Measurements from ENCODE around the gene TFPT. TPM values are rescaled to one million over a fixed set of nuclear protein-coding genes. Genes with fewer than 3 reads are reported as not detected.

TFPT gene
- total RNA-seq, 2 donors from 2014 or later: 6.5 to 11.9 TPM

DNA sequence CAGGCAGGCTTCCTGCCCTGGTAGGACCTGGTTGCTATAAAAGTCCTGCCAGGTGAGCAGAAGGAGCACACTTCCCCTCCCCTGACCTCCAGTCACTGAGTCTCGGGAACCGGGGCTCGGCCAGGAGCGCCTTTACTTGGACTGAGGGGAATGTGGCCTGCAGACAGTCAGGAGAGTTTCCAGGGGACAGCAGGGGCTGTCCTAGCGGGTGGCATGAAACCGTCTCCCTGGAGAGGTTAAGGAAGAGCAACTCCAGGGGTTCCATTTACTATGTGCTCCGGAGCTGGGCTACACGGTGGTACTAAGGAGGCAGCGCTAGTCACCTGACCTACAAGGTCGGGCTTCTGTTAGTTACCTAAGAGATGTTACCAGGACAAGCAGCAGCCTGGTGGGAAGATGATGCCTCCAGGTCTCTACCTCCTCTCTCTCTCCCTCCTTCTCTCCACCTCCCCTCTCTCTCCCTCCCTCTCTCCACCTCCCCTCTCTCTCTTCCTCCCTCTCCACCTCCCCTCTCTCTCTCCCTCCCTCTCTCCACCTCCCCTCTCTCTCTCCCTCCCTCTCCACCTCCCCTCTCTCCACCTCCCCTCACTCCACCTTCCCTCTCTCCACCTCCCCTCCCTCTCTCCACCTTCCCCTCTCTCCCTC, 18.0 kb upstream of the TFPT start:
- Histone ChIP-seq H3K27ac (no peak overlapping the region), H3K4me1 (peaks cover 21% of the 10 kb centered on the region), H3K36me3 (replicated peaks in 1 of 2; ENCODE audit: insufficient read depth in 1 of 2, low read depth in 2 of 2) (peaks cover 5 to 9% of the 10 kb centered on the region in 2 donors), H3K9me3 (no peaks in the 10 kb centered on the region), H3K4me3 (no peak overlapping the region), H3K27me3 (no peaks in the 10 kb centered on the region)
- intact Hi-C loops (cut with DNase I): no loop called here
- no peak for TF ChIP-seq POLR2A (IDR thresholded peaks at IDR 0.05)
- TF ChIP-seq, protein P1, sequence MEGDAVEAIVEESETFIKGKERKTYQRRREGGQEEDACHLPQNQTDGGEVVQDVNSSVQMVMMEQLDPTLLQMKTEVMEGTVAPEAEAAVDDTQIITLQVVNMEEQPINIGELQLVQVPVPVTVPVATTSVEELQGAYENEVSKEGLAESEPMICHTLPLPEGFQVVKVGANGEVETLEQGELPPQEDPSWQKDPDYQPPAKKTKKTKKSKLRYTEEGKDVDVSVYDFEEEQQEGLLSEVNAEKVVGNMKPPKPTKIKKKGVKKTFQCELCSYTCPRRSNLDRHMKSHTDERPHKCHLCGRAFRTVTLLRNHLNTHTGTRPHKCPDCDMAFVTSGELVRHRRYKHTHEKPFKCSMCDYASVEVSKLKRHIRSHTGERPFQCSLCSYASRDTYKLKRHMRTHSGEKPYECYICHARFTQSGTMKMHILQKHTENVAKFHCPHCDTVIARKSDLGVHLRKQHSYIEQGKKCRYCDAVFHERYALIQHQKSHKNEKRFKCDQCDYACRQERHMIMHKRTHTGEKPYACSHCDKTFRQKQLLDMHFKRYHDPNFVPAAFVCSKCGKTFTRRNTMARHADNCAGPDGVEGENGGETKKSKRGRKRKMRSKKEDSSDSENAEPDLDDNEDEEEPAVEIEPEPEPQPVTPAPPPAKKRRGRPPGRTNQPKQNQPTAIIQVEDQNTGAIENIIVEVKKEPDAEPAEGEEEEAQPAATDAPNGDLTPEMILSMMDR (IDR thresholded peaks at IDR 0.05): no peak
- 81 to 89% methylated on average over 5 to 10 of the region's 10 CpGs for WGBS, 2 donors
- DNase-seq (no peak), ATAC-seq (no peak)

DNA sequence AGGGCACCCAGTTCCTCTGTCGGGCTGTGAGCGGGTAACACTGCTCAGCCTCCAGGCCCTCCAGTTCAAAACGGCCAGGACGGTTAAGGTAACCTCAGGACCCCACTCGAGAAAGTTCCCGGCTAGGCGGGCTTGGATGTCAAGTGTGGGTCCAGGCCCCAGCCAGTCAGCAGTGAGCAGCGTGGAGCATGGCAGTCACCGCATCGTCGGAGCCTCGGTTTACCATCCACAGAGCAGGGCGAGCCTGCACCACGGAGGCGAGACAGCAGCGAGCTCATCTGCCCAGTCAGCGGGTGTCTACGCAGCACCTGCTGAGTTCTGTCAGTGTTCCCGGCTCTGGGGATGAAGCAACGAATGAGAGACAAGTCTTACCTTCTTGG, 14.2 kb upstream of the TFPT start:
- Histone ChIP-seq H3K9me3 (no peaks in the 10 kb centered on the region), H3K27me3 (no peaks in the 10 kb centered on the region), H3K36me3 (replicated peaks in 1 of 2; ENCODE audit: insufficient read depth in 1 of 2, low read depth in 2 of 2) (peaks cover 8 to 36% of the 10 kb centered on the region in 2 donors), H3K27ac (no peak overlapping the region), H3K4me3 (no peak overlapping the region), H3K4me1 (no peaks in the 10 kb centered on the region)
- WGBS, 2 donors: 91% methylated on average over 20 of the region's 20 CpGs; no CpG with 5 or more reads in 1 of the 2 donors
- TF ChIP-seq POLR2A (IDR thresholded peaks at IDR 0.05): no peak
- TF ChIP-seq, protein P1 (IDR thresholded peaks at IDR 0.05): no peak
- ATAC-seq: no peak
- intact Hi-C loops (cut with DNase I): no loop called here
- DNase-seq: no peak

DNA sequence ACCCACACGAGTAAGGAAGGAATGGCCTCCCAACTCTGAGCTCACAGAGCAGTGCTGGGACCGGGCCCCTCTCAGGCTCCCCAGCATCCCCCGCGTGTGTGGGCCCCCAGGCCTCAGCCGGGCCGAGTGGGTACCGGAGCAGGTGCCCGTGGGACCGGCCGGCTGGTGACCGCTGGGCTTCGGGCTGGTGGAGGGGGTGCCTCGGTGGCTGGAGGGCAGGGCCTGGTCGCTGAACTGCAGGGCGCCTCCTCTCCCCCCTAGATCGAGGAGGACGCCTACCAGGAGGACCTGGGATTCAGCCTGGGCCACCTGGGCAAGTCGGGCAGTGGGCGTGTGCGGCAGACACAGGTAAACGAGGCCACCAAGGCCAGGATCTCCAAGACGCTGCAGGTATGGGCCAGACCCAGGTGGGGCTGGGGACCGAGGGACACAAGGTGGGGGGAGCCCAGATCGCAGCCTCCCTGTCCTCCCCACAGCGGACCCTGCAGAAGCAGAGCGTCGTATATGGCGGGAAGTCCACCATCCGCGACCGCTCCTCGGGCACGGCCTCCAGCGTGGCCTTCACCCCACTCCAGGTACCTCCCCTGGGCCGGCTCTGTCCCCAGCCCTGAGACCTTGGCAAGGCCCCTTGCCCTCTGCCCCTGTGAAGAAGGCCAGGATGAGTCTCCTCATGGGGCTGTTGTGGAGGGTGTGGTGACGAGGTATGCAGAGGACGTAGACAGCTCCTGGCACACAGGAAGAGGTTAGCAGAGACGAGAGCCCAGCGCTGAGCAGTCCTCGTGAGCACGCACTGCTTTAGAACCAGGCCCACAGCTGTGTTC, 13.5 kb upstream of the TFPT start:
- no peaks in the 10 kb centered on the region for H3K4me1 ChIP-seq
- H3K36me3 ChIP-seq (replicated peaks in 1 of 2; ENCODE audit: insufficient read depth in 1 of 2, low read depth in 2 of 2): peaks cover 10 to 40% of the 10 kb centered on the region in 2 donors
- intact Hi-C loops (cut with DNase I): no loop called here
- H3K27ac ChIP-seq: no peak overlapping the region
- TF ChIP-seq, protein P1 (IDR thresholded peaks at IDR 0.05): no peak
- TF ChIP-seq POLR2A (IDR thresholded peaks at IDR 0.05): no peak
- H3K9me3 ChIP-seq: no peaks in the 10 kb centered on the region
- no peak for DNase-seq
- 96 to 97% methylated on average over 11 to 40 of the region's 41 CpGs for WGBS, 2 donors
- H3K27me3 ChIP-seq: no peaks in the 10 kb centered on the region
- H3K4me3 ChIP-seq: no peak overlapping the region
- ATAC-seq: no peak

DNA sequence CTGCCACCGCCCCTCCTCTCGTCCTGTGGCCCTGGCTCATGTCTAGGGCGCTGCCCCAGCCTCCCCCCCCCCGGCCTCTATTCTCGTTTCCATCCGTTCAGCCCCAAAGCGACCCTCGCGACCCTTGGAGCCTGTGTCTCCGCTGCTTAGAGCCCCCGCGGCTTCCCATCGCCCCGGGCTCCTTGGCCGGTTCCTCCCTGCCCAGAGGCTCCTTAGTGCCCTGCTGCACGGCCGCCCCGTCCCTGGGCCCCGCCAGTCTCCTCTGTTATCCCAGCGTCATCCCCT, 12.9 kb upstream of the TFPT start:
- DNase-seq (no peak), ATAC-seq (no peak)
- Histone ChIP-seq H3K4me1 (no peaks in the 10 kb centered on the region), H3K9me3 (no peaks in the 10 kb centered on the region), H3K36me3 (replicated peaks in 1 of 2; ENCODE audit: insufficient read depth in 1 of 2, low read depth in 2 of 2) (peaks cover 10 to 43% of the 10 kb centered on the region in 2 donors), H3K4me3 (no peak overlapping the region), H3K27me3 (no peaks in the 10 kb centered on the region), H3K27ac (no peak overlapping the region)
- no peak for TF ChIP-seq POLR2A (IDR thresholded peaks at IDR 0.05)
- TF ChIP-seq, protein P1 (IDR thresholded peaks at IDR 0.05): no peak
- intact Hi-C loops (cut with DNase I): no loop called here
- WGBS, 2 donors: 88 to 95% methylated on average over 18 to 20 of the region's 20 CpGs
